ENCODE results near the gene MNX1. TPM values are rescaled to one million over a fixed set of nuclear protein-coding genes. Genes with fewer than 3 reads are reported as not detected.

The MNX1 gene
- total RNA-seq, 1 donor from 2014 or later, result not detected

DNA sequence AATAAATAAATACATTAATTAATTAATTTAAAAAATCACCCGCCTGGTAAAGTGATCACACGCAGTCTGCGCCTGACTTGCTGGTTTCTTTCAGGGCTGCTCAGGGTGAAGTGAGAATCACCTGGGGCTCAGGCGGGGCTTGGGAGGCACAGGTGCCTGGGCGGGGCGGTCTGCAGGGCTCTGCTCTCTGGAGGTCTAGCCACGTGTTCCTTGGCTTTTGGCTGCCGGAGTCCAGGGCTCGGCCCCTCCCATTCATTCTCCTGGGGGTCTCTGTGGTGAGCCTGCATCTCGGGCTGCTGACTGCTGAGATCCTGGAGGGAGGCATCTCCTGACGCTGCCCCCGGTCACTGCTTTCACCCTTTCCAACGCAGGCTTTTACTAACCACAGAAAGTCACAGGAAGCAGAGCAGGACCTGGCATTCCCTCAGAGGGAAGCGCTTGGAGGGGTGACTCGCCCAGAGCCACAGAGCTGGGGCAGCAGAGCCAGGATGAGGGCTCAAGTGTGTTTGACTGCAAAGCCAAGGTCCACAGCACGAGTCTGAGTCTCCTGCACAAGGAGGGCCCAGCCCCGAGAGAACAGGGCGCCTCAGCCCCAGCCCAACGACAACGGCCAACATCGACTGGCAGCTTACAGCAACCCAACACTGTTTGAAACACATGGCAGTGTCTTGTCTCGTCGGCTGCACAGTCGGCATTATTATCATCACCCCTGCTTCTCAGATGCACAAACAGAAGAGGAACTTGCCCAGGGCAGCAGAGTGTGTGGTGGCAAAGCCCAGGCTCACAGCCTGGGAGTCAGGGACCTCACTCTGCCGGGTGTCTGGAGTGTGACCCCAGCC is 22.4 kb upstream of the MNX1 start:
- DNase-seq, result no peak

DNA sequence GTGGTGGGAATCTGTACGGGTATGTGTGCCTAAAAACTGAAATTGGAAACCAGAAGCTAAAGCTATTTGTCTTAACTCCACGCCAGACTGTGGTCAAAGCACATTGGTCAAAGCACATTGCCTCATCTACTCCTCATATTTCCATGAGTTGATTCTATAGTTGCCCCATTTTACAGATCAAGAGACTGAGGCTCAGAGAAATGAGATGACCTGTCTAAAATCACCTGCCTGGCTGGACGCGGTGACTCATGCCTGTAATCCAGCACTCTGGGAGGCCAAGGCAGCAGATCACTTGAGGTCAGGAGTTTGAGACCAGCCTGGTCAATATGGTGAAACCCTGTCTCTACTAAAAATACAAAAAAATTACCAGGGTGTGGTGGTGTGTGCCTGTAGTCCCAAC is 21.7 kb upstream of the MNX1 start:
- no peak for DNase-seq

DNA sequence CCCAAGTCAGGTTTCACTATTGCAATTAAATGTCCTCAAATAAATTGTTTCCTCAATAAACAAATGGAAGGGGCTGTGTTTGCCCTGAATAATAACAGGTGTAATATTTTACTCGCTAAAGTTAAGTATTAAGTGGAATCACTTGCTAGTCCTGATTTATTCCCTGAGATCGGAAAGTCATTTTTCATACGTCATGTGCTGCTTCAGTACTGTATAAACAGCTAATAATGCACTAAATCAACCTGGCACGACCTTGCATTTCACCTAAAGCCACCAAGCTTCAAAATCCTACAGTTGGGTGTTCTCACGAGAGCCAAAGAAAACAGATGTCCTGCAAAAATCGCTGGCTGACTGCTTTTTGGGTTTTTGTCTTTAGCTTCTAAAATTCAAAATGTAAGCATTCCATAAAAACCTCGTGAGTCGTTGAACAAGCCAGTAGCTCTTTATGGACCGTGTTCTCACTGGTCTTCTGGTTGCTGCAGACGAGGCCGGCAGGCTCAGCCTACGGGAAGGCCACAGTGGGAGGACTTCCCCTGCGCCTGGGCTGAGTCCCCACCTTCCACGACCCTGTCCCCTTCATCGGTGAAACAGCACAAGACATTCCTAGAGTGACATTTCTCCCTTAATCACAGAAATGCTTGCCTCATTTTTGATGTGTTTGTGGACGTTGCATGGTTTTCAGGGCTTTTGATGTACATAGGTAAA is 17.9 kb upstream of the MNX1 start:
- DNase-seq, result no peak

DNA sequence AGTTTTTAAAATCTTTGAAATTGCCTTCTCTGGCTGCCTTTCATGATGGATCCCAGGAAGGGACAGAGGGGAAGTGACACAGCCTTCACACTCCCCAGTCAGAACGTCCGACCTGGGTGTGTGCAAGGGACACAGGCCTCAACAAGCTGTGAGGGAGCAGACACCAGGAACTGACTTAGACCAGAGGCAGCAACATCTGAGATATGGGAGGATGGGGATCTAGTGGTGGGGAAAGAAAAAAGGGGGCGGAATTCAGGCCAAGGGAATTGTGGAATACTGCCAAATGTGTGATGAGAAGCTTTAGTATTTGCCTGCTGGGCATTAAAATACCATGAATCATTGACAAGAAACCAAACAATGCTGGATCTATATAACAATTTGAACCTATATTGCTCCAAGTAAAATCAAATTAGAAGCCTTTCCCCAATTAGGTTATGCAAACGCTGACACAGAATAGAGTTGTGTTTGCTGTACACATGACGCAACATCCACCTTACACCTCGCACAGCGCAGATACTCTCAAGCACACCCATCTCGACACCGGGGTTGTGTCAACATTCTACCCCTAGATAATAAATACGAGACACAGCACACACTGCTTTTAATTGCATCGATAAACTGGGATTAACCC is 17.2 kb upstream of the MNX1 start:
- no peak for DNase-seq

DNA sequence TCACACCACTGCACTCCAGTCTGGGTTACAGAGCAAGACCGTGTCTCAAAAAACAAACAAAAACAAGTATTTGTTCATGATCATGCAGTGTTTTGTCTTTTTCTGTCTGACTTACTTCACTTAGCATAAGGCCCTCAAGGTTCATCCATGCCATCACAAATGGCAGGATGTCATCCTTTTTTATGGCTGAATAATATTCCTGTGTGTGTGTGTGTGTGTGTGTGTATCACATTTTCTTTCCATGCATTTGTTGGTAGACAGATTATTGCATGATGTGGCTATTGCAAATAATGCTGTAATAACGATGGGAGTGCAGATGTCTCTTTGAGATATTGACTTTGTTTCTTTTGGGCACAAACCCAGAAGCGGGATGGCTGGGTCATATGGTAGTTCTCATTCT is 14.3 kb upstream of the MNX1 start:
- DNase-seq, result no peak

DNA sequence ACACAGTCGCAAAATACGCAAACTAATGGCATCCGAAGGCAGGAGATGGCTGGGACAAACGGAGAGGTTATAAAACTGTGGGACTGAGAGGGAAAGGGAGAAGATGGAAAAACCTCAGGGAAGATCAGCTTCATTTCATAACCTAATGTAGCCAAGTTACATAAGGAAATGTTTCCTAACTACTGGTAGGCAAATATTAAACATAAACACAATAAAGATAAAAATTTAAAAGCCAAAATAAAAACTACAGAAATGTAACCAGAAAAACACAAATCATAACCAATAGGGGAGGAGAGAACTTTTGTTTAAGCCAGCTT is 13.1 kb upstream of the MNX1 start:
- no peak for DNase-seq

DNA sequence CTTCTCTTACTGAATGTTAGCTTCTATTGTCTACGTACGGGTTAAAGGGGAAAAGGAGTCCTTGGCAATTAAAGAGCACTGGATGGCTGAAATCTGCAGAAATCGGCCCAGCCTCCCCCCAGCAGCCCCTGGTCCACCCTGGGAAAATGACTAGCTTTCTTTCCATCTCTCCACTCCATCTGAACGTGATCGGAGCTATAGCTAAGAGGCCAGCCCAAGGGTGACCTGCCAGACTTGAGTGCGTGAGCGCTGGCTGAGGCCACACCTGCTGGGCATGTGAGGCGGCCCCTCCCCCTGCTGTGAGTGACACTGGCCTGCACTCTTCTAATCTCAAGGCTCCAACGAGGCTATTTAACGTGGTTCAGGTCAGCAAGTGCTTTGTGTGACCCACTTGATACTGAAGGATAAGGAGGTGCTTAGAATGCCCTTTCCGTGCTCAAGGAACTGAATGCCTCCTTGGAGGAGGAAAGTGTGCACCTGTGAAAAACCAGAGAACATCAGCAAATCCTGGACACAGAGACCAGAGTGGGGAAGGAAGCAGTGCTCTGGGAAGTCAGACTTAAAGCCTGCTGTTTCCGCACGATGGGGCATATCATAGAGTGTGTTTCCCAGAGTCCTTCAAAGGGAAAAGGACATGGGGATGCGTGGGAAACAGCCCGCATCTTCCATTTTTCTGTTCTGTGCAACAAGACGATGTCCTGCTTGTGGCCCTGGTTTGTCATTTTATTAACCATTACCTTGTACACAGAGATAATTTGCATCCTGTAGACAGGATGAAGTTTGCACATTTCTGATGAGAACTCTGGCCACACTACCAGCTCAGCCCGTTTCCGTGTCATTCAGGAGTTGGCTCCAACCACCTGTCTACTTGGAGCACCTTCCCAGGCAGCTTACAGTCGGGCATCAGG is 12.5 kb upstream of the MNX1 start:
- DNase-seq, result no peak

DNA sequence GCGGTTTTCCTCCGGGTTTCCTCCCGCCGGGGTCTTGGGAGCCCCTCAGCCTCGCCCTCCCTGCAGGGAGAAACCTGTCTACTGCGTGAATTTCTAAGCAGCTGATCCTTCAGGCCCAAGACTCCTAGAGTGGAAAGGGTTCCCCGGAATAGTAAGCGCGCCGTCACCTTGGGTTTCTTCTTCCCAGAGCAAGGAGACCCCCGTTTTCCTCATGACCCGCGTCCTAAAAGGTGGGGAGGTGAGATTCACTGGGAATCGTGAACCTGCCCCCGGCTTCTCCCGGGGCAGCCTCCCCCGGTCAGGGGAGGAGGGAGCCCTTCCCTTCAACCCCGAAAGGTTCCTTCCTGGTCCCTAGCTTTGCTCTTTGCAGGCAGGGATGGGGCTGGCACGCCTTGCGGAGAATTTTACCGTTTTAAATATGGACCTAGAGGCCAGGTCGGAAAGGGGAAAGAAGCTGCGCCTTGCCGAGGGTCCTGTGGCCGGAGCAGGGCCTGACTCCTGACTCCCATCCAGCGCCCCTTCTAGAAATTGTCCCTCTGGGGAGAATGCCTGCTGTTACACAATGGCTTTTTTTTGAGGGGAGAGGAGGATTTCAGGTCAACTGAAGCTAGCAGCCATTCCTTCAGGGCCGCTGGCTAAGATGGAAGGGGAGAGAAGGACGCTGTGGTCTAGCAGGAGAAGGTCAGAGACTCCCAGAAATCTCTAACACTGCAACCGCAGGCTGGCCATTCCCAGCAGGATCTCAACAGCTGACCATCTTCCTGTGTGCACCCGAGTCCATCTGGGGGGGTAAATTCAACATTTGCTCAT is 11.6 kb upstream of the MNX1 start:
- no peak for DNase-seq

DNA sequence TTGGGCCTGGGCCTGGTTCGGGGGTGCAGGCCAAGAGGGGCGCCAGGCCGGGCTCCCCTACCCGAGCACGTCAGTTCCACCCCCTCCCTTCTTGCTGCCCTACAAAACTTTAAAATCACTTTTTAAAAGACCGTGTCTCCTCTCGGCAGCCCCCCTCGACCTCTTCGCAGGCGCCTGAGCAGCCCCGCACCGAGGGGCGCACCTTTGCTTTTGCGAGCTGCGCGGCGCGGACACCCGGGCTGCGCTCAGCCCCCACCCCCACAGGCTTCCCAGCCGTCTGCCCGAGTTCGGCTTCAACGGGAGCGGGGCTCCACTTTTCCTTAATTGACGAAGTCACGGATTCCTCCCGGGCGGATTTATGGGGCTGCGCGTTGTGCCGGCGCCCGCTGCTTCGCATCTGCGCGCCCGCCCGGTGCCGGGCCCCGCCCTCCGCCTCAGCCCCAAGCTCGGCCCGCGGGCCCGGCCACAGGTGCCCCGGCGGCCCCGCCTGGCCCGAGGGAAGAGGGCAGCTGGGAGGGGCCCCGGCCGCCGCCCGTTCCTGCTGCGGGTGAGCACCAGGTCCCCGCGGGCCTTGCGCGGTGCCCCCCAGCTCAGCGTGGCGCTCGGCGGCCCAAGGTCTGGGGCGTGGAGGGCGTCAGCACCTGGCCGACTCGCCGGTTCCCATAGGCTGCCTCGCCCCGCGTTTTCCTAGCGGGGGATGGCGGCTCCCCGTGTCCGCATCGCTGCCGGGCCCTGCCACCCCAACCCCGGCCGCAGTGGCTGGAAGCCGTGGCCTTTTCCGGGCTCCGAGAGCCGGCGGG is 10.8 kb upstream of the MNX1 start:
- no peak for DNase-seq

DNA sequence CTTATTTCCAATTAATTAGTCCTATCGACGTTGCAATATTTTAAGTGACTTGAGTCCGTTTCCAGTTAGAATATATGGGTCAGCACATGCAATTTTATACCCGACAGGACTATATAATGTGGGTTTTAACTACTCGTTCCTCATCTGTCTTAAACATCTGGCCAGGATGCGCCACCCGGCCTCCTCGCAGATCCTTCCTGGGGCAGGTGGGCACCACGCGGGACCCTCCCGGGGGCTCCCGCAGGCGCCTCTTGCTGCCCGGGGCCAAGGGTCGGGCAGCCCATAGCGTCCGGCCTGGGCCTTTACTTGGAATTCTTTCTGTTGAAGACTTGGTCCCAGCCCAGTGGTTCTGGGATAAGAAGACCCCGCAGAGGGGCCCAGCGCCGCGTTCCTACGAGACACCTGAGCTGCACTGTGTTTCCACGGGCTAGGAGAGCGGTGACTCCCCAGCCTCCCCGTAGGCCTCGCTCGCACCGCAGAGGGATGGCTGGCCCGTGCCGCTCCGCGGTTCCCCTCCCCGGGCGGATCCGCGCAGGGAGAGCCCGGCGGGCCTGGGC is 10.1 kb upstream of the MNX1 start:
- DNase-seq, result no peak

DNA sequence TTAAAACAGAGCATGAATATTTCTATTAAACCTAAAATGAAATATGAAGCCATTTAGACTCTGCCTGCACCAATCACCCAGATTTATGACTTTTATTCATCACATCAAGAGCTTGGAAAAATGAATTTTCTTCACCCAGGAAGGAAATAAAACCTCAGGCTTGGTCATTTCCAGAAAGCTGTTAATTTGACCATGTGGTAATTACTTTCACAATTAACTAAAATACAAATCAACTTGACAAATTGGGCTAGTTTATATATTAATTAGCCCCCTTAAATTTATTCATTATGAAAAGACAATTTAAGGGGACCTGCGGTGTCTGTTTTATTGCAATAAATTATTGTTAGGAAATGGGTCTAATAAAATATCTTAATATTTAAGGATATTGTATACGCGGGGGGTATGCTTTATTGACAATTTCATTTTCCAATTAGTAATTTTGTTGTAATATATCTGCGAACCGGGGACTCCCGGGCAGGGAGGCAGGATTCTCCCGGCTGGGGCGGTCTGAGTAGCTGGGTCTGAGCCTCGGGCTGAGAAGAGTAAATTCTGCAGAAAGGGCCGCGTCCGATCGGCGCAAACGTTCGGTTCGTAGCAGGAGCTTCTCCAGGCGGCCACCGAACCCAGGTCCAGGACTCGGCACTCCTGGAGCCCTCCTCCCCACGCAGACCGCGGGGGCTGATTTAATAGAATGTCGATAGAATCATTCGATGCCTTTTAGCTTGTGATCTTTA is 9.4 kb upstream of the MNX1 start:
- DNase-seq, result no peak

DNA sequence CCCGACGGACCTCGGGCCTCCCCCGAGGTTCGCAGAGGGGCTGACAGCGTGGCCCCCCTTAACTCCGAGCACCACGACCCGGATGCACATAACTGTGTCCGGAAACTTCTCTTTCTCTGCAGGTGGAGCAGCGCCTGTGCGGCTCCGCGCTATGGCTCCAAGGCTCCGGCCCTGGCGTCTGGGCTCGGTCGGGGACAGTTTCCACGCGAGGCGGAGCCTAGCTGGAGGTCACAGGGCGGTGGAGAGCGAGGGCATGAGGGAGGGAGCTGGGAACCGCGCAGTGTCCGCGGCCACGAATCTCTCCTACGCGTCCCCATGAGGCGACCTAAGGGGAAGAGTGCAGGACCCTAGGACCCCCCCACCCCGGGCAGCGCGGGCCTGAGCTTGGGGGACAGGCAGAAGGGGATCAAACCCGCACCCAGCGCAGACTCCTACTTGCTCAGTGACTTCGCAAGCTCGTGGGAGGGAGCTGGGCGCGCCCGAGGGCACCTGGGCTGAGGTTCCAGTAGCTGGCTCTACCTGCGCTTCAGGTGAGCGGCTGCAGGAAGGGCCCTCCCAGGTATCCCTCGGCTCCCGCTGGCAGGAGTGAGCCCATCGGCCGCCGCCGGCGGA is 8.6 kb upstream of the MNX1 start:
- DNase-seq, result no peak

DNA sequence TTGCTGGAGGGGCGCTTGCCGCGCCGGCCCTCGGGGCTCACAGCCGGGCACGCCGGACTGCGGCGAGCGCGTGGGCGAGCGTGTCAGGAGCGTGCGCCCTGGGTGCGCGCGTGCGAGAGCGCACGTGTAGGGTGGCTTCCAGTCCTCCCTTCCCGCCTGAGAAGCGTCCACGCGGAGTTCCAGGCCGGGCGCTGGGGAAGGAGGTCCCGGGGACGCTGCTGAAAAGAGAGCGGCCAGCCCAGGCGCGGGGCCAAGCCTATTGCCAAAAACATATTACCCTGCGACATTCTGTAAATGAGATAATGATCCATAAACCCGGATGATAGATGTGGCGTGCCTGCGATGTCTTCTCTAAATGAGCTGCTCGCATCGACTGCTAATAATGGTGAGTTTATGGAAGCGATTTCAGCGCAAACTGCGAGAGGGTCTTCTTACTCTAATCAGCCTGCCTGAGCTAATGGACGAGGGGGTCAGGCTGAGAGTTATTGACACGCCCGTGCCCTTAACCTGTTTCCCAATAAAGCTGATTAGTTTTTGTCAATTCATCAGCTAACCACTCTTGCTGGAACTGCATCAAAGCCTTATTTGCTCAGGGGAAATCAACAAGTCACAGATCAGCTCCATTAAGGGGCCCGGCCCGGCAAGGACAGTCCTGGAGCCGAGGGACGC is 8.0 kb upstream of the MNX1 start:
- no peak for DNase-seq

DNA sequence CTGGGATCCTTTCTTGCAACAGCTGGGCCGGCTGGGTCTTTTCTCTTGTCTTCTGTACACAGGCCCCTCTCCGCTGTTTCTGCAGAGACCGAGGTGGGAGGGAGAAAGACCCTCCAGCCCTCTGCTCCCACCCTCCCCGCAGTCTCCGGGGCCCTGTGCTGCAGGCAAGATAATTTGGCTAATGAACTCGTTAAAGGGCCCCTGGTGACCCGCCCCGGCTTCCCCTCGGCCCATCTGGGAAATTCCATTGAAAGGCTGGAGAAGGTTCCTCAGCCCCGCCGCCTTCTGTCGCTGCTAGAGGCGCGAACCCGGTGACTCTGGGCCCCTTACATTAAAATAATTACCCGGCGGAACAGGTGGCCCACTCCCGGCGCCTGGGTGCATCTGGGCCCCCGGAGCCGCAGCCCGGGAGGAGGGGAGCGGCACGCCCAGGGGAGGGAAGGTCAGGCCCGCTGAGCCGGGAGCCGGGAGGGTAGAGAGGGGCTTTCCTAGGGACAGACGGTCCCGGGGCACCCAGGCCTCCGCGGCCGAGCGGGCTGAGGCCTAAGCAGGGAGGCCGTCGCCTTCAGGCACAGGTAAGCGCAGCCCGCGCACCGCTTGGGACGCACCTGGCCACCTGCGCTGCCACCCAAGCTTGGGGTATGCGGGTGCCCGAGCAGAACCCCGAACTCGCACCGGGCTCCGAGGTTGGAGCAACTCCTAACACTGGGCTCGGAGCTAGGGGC is 7.3 kb upstream of the MNX1 start:
- DNase-seq, result no peak

DNA sequence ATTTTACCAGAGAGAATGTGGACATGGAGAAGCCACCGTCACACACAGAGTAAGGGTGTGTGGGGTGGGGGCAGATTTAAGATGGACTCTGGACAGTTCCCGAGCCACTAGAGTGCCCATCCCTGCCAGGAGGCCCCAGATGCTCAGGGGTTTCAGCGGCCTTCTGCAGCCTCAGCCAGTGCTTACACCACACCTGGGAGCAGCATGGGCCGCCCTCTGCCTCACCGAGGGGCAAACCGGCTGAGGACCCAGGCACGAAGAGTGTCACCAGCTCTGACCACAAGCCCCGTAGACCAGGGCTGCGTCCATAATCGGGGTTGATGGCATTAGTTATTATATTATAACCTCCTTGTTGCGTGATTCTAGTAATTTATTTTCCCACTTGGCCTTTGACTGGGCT is 6.7 kb upstream of the MNX1 start:
- DNase-seq, result no peak

DNA sequence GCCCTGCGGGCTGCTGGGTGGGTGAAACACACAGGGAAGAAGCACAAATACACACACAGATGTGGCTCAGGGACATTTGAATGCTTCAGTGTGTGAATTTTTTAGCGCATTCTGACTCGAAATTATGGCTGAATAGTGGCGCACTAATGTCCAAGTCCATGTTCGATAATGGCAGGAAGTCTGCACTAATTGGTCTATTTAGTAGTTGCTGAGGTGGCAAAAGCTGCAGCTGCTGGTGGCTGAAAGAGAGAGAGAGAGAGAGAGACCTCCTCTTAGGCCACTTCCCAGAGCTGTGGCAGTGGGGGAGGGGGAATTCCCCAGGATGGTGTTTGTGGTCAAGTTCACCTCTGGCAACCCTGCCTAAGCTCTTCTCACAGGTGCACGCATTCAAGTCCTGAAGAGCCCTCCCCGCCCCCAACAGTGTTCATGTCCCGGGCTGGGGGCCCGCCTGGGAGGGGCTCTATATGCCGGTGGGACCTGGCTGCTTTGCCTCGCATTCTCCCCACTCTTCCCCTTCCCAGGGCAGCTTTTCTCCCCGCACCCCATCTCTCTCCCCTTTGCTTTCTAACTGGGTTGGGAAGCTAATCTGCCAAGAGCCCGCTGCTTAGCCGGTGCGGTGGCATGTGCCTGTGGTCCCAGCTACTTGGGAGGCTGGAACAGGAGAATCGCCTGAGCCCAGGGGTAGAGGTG is 6.0 kb upstream of the MNX1 start:
- DNase-seq, result no peak

DNA sequence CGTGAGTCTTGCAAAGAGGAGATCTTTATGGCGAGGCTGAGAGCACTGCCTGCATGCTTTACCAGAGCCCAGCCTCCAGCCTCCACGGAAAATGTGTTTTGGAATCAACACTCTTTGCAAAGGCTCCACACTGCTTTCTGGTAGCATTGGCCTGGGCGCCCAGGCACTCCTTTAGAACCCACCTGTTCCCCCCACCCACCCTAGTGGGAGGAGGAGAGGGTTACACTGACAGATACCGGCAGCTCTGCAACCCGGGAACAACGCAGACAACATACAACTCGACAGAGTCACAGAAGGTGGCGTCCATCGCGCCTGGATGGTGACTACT is 5.5 kb upstream of the MNX1 start:
- DNase-seq, result no peak

Data from occipital lobe (tissue), 2 donors.